ENCODE measurements around the gene ATP6AP2. TPM values are rescaled to one million over a fixed set of nuclear protein-coding genes. Genes with fewer than 3 reads are reported as not detected.

The ATP6AP2 gene
- total RNA-seq, 1 experiment from 2014 or later: 45.5 TPM

DNA sequence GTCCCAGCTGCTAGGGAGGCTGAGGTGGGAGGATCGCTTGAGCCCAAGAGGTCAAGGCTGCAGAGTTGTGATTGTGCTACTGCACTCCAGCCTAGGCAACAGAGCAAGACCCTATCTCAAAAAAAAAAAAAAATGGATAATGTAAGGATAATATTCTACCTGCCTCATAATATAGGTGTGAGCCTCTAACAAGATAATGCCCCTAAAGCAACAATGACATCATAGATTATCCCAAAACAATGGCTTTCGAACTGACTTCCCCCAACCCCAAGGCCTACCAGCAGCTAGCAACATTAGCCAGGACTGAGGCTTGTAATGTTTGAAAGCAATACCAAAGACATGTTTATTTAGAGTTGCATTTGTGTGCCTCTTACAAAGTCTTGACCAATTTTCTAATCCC, 33.9 kb upstream of the ATP6AP2 start:
- H2AFZ ChIP-seq: no peak overlapping the region
- no peak overlapping the region for H3K4me2 ChIP-seq
- no TSS peak for BruUV-seq (replicated peaks)
- H3K79me2 ChIP-seq (ENCODE audit: low read depth): no peaks in the 10 kb centered on the region
- POLR2A ChIA-PET (ENCODE audit: unreplicated experiment): no interaction called here
- H3K9me3 ChIP-seq (ENCODE audit: insufficient read depth, low read depth): no peaks in the 10 kb centered on the region
- intact Hi-C loops (cut with micrococcal nuclease; ENCODE audit: unreplicated experiment): loop anchor here (10.0 kb wide), 1 partner anchor 98 kb away; the partner anchor contains the start of gene CXorf38
- H3K9me2 ChIP-seq (ENCODE audit: insufficient read depth): no peaks in the 10 kb centered on the region
- H3K27ac ChIP-seq: no peak overlapping the region
- no peak overlapping the region for H3K4me3 ChIP-seq
- CTCF ChIA-PET: no interaction called here
- H3K27me3 ChIP-seq (ENCODE audit: insufficient read depth, low read depth): no peaks in the 10 kb centered on the region
- no peaks in the 10 kb centered on the region for H3K4me1 ChIP-seq (replicated peaks; ENCODE audit: insufficient read depth)
- H4K20me1 ChIP-seq (ENCODE audit: insufficient read depth): no peaks in the 10 kb centered on the region
- no peak for DNase-seq
- H3K36me3 ChIP-seq (ENCODE audit: low read depth): no peaks in the 10 kb centered on the region
- H3F3A ChIP-seq (ENCODE audit: insufficient read depth, low read depth): no peaks in the 10 kb centered on the region
- TF ChIP-seq CTCF (conservative IDR thresholded peaks at IDR 0.05): no peak
- TF ChIP-seq EZH2 (IDR thresholded peaks at IDR 0.05; ENCODE audit: low read depth): no peak

DNA sequence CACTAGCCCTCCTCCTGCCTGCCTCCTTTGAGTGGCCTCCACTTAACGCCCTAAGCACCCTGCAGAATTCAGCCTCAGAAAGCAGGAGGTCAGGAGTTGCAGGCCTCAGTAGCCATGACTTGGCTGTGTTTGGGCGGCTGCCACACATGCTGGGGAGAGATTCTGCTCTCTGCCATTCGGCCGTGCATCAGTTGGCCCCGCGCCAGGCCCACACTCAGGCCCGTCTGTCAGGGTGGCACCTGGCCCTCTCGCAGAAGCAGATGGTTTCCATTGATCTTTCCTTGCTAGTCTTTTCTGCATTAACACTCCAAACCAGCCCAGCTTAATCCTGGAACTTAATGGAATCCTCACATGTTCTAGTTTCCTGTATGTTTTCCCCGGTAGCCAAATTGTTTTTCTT, 30.7 kb upstream of the ATP6AP2 start:
- H3K27me3 ChIP-seq (ENCODE audit: insufficient read depth, low read depth): no peaks in the 10 kb centered on the region

GRCh38 chrX:40552768-40553167, 28.0 kb upstream of the ATP6AP2 start:
- Histone ChIP-seq H3K4me2 (no peak overlapping the region), H4K20me1 (ENCODE audit: insufficient read depth) (no peaks in the 10 kb centered on the region), H3K9me2 (ENCODE audit: insufficient read depth) (no peaks in the 10 kb centered on the region), H3K27ac (no peak overlapping the region), H3F3A (ENCODE audit: insufficient read depth, low read depth) (no peaks in the 10 kb centered on the region), H3K4me1 (replicated peaks; ENCODE audit: insufficient read depth) (no peaks in the 10 kb centered on the region), H3K79me2 (ENCODE audit: low read depth) (no peaks in the 10 kb centered on the region), H3K27me3 (ENCODE audit: insufficient read depth, low read depth) (no peaks in the 10 kb centered on the region), H2AFZ (no peak overlapping the region), H3K4me3 (no peak overlapping the region), H3K36me3 (ENCODE audit: low read depth) (no peaks in the 10 kb centered on the region), H3K9me3 (ENCODE audit: insufficient read depth, low read depth) (no peaks in the 10 kb centered on the region)
- POLR2A ChIA-PET (ENCODE audit: unreplicated experiment): no interaction called here
- TF ChIP-seq EZH2 (IDR thresholded peaks at IDR 0.05; ENCODE audit: low read depth) (no peak), CTCF (conservative IDR thresholded peaks at IDR 0.05) (no peak)
- no peak for DNase-seq
- BruUV-seq (replicated peaks): no TSS peak
- intact Hi-C loops (cut with micrococcal nuclease; ENCODE audit: unreplicated experiment): no loop called here
- CTCF ChIA-PET: no interaction called here

More for the DNA sequence above, 30.7 kb upstream of the ATP6AP2 start:
- H3K79me2 ChIP-seq (ENCODE audit: low read depth): no peaks in the 10 kb centered on the region
- H3K4me1 ChIP-seq (replicated peaks; ENCODE audit: insufficient read depth): no peaks in the 10 kb centered on the region
- ChIA-PET CTCF (no interaction called here), POLR2A (ENCODE audit: unreplicated experiment) (no interaction called here)
- no peaks in the 10 kb centered on the region for H3K9me2 ChIP-seq (ENCODE audit: insufficient read depth)
- H3K4me2 ChIP-seq: no peak overlapping the region
- TF ChIP-seq EZH2 (IDR thresholded peaks at IDR 0.05; ENCODE audit: low read depth) (no peak), CTCF (conservative IDR thresholded peaks at IDR 0.05) (no peak)
- H3K36me3 ChIP-seq (ENCODE audit: low read depth): no peaks in the 10 kb centered on the region
- H3K9me3 ChIP-seq (ENCODE audit: insufficient read depth, low read depth): no peaks in the 10 kb centered on the region
- no peak overlapping the region for H3K27ac ChIP-seq
- intact Hi-C loops (cut with micrococcal nuclease; ENCODE audit: unreplicated experiment): no loop called here
- no peak overlapping the region for H3K4me3 ChIP-seq
- no peaks in the 10 kb centered on the region for H4K20me1 ChIP-seq (ENCODE audit: insufficient read depth)
- no TSS peak for BruUV-seq (replicated peaks)
- no peak overlapping the region for H2AFZ ChIP-seq
- no peak for DNase-seq
- no peaks in the 10 kb centered on the region for H3F3A ChIP-seq (ENCODE audit: insufficient read depth, low read depth)

Data from PC-9 (cell line).